HG02588 (cell line): Measurements from ENCODE around the gene FUT7.
"Not testable (repeated sequence)": the region's sequence is repeated elsewhere in the genome, so short reads cannot be mapped to it uniquely, and the experiment has no call there.

Experiments used
- ATAC-seq: cut with Tn5 transposase; IDR thresholded peaks from one replicate; pipeline ENCODE4 v1.9.1; 2021; ENCODE audit warnings: mild to moderate bottlenecking, moderate library complexity; ENCODE audit not compliant: unreplicated experiment

The FUT7 gene

GRCh38 chr9:137066096-137066861 is 34.4 kb upstream of the FUT7 start:
- ATAC-seq: no peak

GRCh38 chr9:137065336-137065967 is 33.6 kb upstream of the FUT7 start:
- ATAC-seq: no peak

GRCh38 chr9:137064880-137065164 is 32.9 kb upstream of the FUT7 start:
- ATAC-seq: no peak

- ATAC-seq: no peak
Observed at GRCh38 chr9:137064027-137064879, 32.4 kb upstream of the FUT7 start.

GRCh38 chr9:137063311-137064026 is 31.6 kb upstream of the FUT7 start:
- no peak for ATAC-seq

GRCh38 chr9:137062798-137063197 is 30.9 kb upstream of the FUT7 start:
- not testable (repeated sequence) for ATAC-seq

GRCh38 chr9:137062384-137062783 is 30.5 kb upstream of the FUT7 start:
- no peak for ATAC-seq

GRCh38 chr9:137058521-137059234 is 26.8 kb upstream of the FUT7 start:
- ATAC-seq: no peak

- ATAC-seq: no peak
Observed at GRCh38 chr9:137057545-137057944, 25.7 kb upstream of the FUT7 start.

GRCh38 chr9:137056739-137057415 is 25.0 kb upstream of the FUT7 start:
- no peak for ATAC-seq

- no peak for ATAC-seq
Observed at GRCh38 chr9:137055385-137056364, 23.8 kb upstream of the FUT7 start.

GRCh38 chr9:137054932-137055384 is 23.1 kb upstream of the FUT7 start:
- ATAC-seq: no peak

GRCh38 chr9:137053944-137054931 is 22.4 kb upstream of the FUT7 start, which contains the start of gene ENTPD2:
TSS of gene ENTPD2 (minus strand) at chr9:137054061. CDS start at chr9:137053997, 64 bp downstream.
- ATAC-seq: no peak

- no peak for ATAC-seq
Observed at GRCh38 chr9:137052998-137053943, 21.4 kb upstream of the FUT7 start.

- no peak for ATAC-seq
Observed at GRCh38 chr9:137052293-137052692, 20.4 kb upstream of the FUT7 start.

GRCh38 chr9:137051145-137051724 is 19.3 kb upstream of the FUT7 start:
- no peak for ATAC-seq
